ENCODE data around the gene PRUNE1.
A peak's percentile ranks its signal among the peaks of the same experiment; 100 is the strongest.

The PRUNE1 gene

GRCh38 chr1:151049458-151049857, 41.2 kb downstream of the PRUNE1 start:
- no peak for DNase-seq (ENCODE audit: extremely low read depth in 1 of 2, low read depth in 1 of 2)

GRCh38 chr1:151050051-151050688, 41.9 kb downstream of the PRUNE1 start:
- no peak for DNase-seq (ENCODE audit: extremely low read depth in 1 of 2, low read depth in 1 of 2)

- DNase-seq (ENCODE audit: extremely low read depth in 1 of 2, low read depth in 1 of 2) = no peak
These were observed 43.2 kb downstream of the PRUNE1 start for GRCh38 chr1:151051356-151052009.

GRCh38 chr1:151054971-151055547, 46.8 kb downstream of the PRUNE1 start:
- no peak for DNase-seq (ENCODE audit: extremely low read depth in 1 of 2, low read depth in 1 of 2)

- no peak for DNase-seq (ENCODE audit: extremely low read depth in 1 of 2, low read depth in 1 of 2)
These were observed 47.3 kb downstream of the PRUNE1 start for GRCh38 chr1:151055581-151055980.

GRCh38 chr1:151056149-151056548, 47.9 kb downstream of the PRUNE1 start:
- DNase-seq (ENCODE audit: extremely low read depth in 1 of 2, low read depth in 1 of 2) = no peak

- no peak for DNase-seq (ENCODE audit: extremely low read depth in 1 of 2, low read depth in 1 of 2)
These were observed 50.4 kb downstream of the PRUNE1 start for GRCh38 chr1:151058692-151059091.

GRCh38 chr1:151059109-151060006, 51.1 kb downstream of the PRUNE1 start, which contains the start of gene CDC42SE1:
Gene CDC42SE1 (minus strand): TSS chr1:151059622. CDS start chr1:151055730, 3,892 bp downstream.
- DNase-seq (ENCODE audit: extremely low read depth in 1 of 2, low read depth in 1 of 2) = peak; percentile 77

GRCh38 chr1:151060007-151060656, 51.9 kb downstream of the PRUNE1 start, which contains the start of gene MLLT11:
Gene MLLT11 (plus strand): TSS chr1:151060397. CDS start chr1:151067225, 6,828 bp downstream.
- no peak for DNase-seq (ENCODE audit: extremely low read depth in 1 of 2, low read depth in 1 of 2)

- no peak for DNase-seq (ENCODE audit: extremely low read depth in 1 of 2, low read depth in 1 of 2)
These were observed 52.6 kb downstream of the PRUNE1 start for GRCh38 chr1:151060657-151061421.

- DNase-seq (ENCODE audit: extremely low read depth in 1 of 2, low read depth in 1 of 2) = no peak
These were observed 53.5 kb downstream of the PRUNE1 start for GRCh38 chr1:151061704-151062103.

- DNase-seq (ENCODE audit: extremely low read depth in 1 of 2, low read depth in 1 of 2) = no peak
These were observed 54.6 kb downstream of the PRUNE1 start for GRCh38 chr1:151062741-151063371.

GRCh38 chr1:151065089-151065645, 56.9 kb downstream of the PRUNE1 start:
- DNase-seq (ENCODE audit: extremely low read depth in 1 of 2, low read depth in 1 of 2) = no peak

- no peak for DNase-seq (ENCODE audit: extremely low read depth in 1 of 2, low read depth in 1 of 2)
These were observed 58.9 kb downstream of the PRUNE1 start for GRCh38 chr1:151067185-151067584.

GRCh38 chr1:151069103-151069486, 60.8 kb downstream of the PRUNE1 start:
- no peak for DNase-seq (ENCODE audit: extremely low read depth in 1 of 2, low read depth in 1 of 2)

- peak; percentile 81 to 84 for DNase-seq (ENCODE audit: extremely low read depth in 1 of 2, low read depth in 1 of 2)
These were observed 62.4 kb downstream of the PRUNE1 start, which contains the start of gene GABPB2 for GRCh38 chr1:151070474-151071276. Gene GABPB2 (plus strand): TSS chr1:151070761. CDS start chr1:151088190, 17,429 bp downstream.

GRCh38 chr1:151072224-151072623, 64.0 kb downstream of the PRUNE1 start:
- DNase-seq (ENCODE audit: extremely low read depth in 1 of 2, low read depth in 1 of 2) = no peak
